HT1080 (cell line): Measurements from ENCODE around the gene BRD3OS. TPM values are rescaled to one million over a fixed set of nuclear protein-coding genes. Genes with fewer than 3 reads are reported as not detected.

Experiments
- DNase-seq: peaks from one replicate; pipeline ENCODE4 v3.0.0-alpha.2; 2015; ENCODE audit warnings: low read depth
- total RNA-seq: library from RNA; depleted of rRNA; stranded (reverse); fragments of >200 nt; shearing (Covaris generic); gene quantifications from 2 replicates; pipeline ENCODE4 v1.2.3, GENCODE V29; 2014

Gene BRD3OS
- total RNA-seq, 1 experiment from 2014 or later = 28.4 TPM

DNA sequence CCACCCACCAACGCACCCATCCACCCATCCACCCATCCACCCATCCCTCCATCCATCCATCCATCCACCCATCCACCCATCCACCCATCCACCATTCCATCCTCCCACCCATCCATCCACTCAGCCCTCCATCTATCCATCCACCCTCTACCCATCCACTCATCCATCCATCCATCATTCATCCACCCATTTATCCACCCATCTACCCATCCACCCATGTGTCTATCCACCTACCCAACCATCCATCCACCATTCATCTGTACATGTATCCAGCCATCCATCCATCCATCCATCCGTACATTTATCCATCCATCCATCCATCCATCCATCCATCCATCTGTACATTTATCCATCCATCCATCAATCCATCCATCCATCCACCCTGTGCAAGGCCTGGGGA lies 22.0 kb upstream of the BRD3OS start:
- no peak for DNase-seq

DNA sequence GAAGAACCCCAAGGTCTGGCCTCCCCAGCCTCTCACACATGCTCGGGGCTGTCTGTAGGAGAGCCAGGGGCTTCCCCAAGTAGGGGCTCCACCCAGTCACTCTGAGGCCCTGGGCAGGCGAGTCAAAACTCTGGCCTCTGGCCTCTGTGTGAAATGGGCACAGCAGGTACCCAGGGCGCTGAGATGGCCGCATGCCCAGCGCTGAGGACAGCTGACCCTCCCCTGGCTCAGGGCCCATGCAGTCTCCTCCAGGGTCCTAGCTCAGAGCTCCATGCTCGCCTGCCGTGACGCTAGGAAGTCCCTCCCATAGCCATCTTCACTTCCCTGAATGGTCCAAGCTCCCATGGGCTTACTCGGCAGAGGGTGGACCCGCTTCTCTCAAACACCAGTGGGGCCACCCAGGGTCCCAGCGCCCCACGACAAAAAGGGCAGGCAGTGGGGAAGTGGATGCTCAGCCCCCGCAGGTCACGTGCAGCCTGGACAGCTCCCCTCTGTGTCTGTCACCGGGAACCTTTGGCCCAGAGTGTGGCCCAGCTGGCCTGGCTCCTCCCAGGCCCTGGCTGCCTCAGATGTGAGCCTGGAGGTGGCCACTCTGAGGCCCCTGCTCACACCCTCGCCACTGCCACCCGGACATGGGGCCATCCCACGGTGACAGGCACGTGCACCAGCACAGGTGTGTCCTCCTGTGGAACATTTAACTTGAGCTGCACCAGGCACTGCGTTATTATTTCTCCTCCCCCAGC lies 21.0 kb upstream of the BRD3OS start:
- no peak for DNase-seq

DNA sequence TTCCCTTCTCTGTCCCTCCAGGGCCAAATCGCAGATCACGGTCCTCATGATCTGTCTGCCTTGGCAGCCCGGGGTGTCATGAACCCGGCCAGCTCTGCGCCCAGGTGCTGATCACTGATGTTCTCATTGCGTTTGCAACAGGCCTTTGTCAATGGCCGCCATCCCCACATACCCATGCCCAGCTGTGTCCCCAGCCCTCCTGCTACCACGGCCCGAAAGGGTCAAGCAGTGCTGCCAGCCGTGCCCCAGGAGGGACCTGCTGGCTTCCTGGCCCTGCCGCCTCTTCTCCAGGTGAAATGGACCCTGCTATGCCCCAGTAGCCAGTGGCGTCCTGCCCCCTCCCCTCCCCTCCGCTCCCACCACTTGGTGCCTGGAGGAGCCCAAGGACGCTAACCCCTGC lies 20.4 kb upstream of the BRD3OS start:
- DNase-seq = no peak

- DNase-seq = no peak
Measured at GRCh38 chr9:134005381-134005780, 19.9 kb upstream of the BRD3OS start.

DNA sequence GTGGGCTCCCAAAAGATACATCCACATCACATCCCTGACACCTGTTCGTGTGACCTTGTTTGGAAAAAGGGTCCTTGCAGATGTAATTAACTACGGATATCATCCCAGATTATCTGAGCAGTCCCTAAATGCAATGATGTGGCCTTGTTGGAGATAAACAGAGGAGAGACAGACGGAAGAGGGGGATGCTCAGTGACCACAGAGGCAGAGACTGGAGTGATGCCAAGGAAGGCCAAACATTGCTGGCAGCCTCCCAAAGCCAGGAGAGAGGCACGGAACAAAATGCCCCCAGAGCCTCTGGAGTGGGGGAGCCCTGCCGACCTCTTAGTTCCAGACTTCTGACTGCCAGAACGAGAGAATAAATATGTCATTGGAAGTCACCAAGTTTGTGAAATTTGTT lies 18.1 kb upstream of the BRD3OS start:
- DNase-seq = no peak

DNA sequence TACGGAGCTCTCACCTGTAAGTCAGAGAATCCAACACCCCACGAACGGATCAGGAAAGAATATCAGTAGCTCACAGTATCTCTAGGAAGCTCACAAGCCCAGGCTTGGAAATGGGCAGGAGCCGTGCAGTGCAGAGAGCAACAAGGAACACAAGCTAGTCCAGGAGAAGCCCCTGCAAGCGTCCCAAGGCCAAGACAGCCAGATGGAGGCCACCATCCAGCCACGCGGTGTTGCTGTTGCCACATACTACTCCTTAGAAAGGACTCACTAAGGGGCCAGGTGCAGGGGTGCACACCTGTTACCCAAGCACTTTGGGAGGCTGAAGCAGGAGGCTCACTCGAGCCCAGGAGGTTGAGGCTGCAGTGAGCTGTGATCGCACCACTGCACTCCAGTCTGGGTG lies 17.7 kb upstream of the BRD3OS start:
- DNase-seq = no peak

DNA sequence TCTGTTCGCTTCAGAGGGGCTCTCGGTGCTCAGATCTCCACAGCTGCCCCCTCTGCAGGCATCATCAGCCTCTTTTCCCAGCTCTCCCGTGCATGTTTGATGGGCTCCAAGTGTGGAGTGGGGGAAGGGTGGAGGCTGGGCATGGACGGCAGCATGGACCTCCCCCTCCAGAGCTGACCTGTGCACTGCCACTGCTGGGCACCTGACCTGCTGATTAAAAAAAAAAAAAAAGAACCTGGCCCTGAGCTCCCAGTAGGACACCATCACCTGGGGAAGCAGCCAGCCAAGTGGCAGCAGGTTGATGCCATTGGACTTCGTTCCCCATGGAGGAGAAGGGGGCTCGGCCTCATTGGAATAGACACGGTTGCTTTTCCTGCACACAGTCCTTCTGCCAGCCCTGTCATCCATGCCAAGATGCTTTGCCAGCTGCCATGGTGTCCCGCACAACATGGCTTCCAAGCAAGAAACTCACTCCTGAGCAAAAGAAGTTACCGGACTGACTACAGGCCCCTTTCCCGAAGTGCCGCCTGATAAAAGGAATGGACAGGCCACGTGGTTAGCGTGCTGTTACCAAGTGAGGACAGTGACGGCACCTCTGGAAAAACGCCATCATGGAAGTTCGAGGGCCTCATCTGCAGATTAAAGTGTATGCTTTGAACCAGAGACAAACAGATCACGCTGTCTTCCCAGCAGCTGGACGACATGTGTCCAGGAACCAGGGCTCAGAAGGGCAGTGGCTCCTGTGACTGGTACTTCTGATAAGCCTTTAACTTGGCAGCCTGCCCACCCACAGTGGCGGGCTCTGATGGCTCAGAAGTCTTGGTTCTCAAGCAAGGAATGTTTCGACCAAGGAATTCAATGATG lies 14.7 kb upstream of the BRD3OS start:
- DNase-seq = no peak

DNA sequence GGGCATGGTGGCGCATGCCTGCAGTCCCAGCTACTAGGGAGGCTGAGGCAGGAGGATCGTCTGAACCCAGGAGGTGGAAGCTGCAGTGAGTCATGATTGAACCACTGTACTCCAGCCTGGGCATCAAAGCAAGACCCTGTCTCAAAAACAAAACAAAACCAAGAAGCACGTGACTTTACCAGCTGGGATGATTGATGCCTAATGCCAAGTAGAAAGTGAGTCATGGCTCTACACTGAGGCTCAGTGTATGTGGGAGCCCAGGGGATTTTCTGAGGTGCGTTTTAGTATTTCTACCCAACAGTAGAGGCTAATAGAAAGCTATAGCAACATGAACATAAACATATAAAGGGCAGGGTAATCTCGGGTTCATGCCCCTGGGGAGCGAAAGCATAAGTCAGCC lies 13.9 kb upstream of the BRD3OS start:
- DNase-seq = peak; percentile 15

- no peak for DNase-seq
Measured at GRCh38 chr9:134014946-134015345, 10.3 kb upstream of the BRD3OS start.

DNA sequence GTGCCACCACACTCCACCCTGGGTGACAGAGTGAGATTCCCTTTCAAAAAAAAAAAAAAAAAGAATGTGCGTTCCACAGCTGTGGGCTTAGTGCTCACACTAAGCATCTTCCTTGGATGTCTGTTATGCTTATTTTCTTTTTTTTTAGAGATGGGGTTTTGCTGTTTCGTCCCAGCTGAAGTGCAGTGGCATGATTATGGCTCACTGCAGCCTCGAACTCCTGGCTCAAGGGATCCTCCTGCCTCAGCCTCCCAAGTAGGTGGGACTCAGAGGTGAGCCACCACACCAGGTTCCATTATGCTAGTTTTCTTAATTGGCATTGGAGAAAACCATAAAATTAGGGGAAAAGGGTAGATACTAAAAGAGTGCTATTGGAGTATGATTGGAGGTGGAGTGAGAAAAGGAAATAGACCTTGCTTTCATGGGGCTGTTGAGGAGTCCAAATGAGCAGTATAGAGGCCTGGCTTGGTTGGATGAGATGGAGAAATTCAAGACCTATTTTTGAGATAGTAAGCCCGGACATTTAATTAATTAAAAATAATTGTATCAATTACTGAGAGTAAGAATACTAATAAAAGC lies 978 bp upstream of the BRD3OS start:
- no peak for DNase-seq

- peak; percentile 38 for DNase-seq
Measured at GRCh38 chr9:134025606-134026541, 593 bp downstream of the BRD3OS start.

- no peak for DNase-seq
Measured at GRCh38 chr9:134026581-134026980, 1.3 kb downstream of the BRD3OS start.

- DNase-seq = no peak
Measured at GRCh38 chr9:134026981-134027380, 1.7 kb downstream of the BRD3OS start.

DNA sequence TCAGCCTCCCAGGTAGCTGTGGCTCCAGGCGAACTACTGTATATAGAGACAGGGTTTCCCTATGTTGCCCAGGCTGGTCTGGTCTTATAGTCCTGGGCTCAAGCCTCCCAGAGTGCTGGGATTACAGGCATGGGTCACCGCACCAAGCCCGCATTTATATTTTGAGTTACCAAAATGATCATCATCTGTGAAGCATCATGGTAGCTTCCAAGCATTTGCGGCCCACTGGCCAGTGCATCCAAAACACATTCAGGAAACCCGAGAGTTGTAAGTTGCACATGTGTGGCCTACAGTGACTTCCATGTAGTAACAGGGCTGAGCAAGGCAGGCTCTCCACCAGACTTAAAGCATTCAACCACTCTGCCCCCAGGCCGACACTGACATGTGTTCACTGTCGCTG lies 2.3 kb downstream of the BRD3OS start:
- DNase-seq = no peak

- no peak for DNase-seq
Measured at GRCh38 chr9:134028076-134028475, 2.8 kb downstream of the BRD3OS start.

- no peak for DNase-seq
Measured at GRCh38 chr9:134028575-134029247, 3.4 kb downstream of the BRD3OS start.

GRCh38 chr9:134029248-134030226 lies 4.3 kb downstream of the BRD3OS start:
- no peak for DNase-seq

- DNase-seq = no peak
Measured at GRCh38 chr9:134030821-134031470, 5.7 kb downstream of the BRD3OS start.

GRCh38 chr9:134031783-134032182 lies 6.5 kb downstream of the BRD3OS start:
- no peak for DNase-seq
